GM21528 (cell line): ENCODE data around the gene WDR13.
"Not testable (repeated sequence)": the region's sequence is repeated elsewhere in the genome, so short reads cannot be mapped to it uniquely, and the experiment has no call there.

Source experiments
- ATAC-seq: cut with Tn5 transposase; IDR thresholded peaks from one replicate; pipeline ENCODE4 v1.9.1; 2021; ENCODE audit warnings: mild to moderate bottlenecking, moderate library complexity; ENCODE audit not compliant: unreplicated experiment, low FRiP score

WDR13 gene

DNA sequence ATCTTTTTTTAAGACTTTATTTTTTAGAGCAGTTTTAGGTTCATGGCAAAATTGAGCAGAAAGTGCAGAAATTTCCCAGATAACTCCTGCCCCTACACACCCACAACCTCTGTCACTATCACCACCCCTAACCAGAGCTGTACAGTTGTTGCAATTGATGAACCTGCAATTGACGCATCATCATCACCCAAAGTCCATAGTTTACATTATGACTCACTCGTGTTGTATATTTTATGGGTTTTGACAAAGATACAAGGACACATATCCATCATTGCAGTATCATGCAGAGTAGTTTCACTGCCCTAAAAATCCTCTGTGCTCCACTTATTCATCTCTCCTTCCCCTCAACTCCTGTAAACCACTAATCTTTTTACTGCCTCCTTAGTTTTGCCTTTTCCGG, 51.8 kb downstream of the WDR13 start:
- no peak for ATAC-seq

DNA sequence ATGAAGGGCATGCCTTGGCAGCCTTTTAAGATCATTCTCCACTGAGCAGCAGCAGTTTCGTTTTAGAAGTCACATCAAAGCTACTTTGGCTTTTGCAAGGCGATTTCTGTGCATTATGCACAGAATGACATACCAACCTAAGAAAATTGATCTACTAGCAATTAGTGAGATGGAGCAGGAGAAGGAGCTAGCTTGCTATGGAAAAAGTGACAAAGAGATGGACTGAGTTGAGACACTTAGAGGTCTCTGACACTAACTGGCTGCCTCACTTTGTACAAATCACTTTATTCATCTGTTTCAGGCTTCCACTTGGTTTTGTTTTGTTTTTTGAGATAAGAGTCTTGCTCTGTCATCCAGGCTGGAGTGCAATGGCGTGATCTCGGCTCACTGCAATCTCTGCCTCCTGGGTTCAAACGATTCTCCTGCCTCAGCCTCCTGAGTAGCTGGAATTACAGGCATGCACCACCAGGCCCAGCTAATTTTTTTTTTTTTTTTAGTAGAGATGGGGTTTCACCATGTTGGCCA, 54.8 kb downstream of the WDR13 start:
- not testable (repeated sequence) for ATAC-seq

DNA sequence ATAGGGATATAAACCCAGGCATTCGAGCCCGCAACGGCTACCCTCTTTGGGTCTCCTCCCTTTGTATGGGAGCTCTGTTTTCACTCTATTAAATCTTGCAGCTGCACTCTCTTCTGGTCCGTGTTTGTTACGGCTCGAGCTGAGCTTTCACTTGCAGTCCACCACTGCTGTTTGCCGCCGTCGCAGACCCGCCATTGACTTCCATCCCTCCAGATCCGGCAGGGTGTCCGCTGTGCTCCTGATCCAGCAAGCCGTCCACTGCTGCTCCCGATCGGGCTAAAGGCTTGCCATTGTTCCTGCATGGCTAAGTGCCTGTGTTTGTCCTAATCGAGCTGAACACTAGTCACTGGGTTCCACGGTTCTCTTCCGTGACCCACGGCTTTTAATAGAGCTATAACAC, 57.5 kb downstream of the WDR13 start:
- not testable (repeated sequence) for ATAC-seq
